Sigmoid colon (tissue), 4 donors: Measurements from ENCODE around the gene CLMN.

Experiments
- EP300 ChIP-seq, 4 donors: sonication (generic); formaldehyde crosslinking; IDR thresholded peaks; one replicate each; pipeline ENCODE4 v1.6.1; 2017; ENCODE audit warnings: antibody characterized with exemption in 4 of 4
- POLR2A ChIP-seq, 2 donors: fragments of 450-650 bp; IDR thresholded peaks; one replicate each; pipeline ENCODE4 v1.6.1; 2016; ENCODE audit warnings: antibody characterized with exemption in 2 of 2, mild to moderate bottlenecking in 2 of 2, moderate library complexity in 2 of 2
- POLR2AphosphoS5 ChIP-seq, 4 donors: sonication (generic); formaldehyde crosslinking; IDR thresholded peaks; one replicate each; pipeline ENCODE4 v1.6.1; 2017; ENCODE audit warnings: antibody characterized with exemption in 4 of 4
- TF ChIP-seq, protein P1 (sequence below), 4 experiments: fragments of 450-650 bp in 3 of 4; fragments of 200-600 bp in 1 of 4; IDR thresholded peaks; one replicate each; pipeline ENCODE4 v1.5.1; 2016 to 2019; ENCODE audit warnings: antibody characterized with exemption in 4 of 4, mild to moderate bottlenecking in 3 of 4, moderate library complexity in 2 of 4

DNA sequence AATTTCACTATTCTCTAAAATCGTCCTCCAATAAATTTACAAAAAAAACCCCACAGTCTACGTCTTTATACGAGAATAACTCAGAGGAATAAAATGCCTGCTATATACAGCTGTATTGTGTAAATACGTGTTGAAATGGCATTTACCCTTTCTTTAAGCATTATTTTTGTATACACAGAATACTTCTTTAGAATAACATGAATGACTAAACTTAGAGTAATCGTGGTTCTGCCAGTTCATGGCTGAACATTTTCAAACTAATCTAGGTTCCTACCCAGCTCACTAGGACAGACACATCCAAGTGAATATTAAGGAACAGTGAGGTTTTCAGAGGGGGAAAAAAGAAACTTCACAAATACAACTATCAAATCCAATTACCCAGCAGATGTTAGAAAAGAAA lies 186.9 kb downstream of the CLMN start:
- TF ChIP-seq, protein P1, sequence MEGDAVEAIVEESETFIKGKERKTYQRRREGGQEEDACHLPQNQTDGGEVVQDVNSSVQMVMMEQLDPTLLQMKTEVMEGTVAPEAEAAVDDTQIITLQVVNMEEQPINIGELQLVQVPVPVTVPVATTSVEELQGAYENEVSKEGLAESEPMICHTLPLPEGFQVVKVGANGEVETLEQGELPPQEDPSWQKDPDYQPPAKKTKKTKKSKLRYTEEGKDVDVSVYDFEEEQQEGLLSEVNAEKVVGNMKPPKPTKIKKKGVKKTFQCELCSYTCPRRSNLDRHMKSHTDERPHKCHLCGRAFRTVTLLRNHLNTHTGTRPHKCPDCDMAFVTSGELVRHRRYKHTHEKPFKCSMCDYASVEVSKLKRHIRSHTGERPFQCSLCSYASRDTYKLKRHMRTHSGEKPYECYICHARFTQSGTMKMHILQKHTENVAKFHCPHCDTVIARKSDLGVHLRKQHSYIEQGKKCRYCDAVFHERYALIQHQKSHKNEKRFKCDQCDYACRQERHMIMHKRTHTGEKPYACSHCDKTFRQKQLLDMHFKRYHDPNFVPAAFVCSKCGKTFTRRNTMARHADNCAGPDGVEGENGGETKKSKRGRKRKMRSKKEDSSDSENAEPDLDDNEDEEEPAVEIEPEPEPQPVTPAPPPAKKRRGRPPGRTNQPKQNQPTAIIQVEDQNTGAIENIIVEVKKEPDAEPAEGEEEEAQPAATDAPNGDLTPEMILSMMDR (IDR thresholded peaks at IDR 0.05), result no peak
- no peak for TF ChIP-seq POLR2AphosphoS5 (IDR thresholded peaks at IDR 0.05)
- no peak for TF ChIP-seq POLR2A (IDR thresholded peaks at IDR 0.05)
- TF ChIP-seq EP300 (IDR thresholded peaks at IDR 0.05), result no peak
